IPS-15b (cell line): ENCODE measurements around the gene PLEKHB2.
"Not testable (repeated sequence)": the region's sequence is repeated elsewhere in the genome, so short reads cannot be mapped to it uniquely, and the experiment has no call there.

Experiments
- H3K27me3 ChIP-seq: one replicate; pipeline ENCODE4 v1.6.1; 2013; ENCODE audit warnings: low read length; ENCODE audit not compliant: control insufficient read depth, insufficient read depth
- H3K36me3 ChIP-seq: one replicate; pipeline ENCODE4 v1.6.1; 2013; ENCODE audit warnings: low read length; ENCODE audit not compliant: control insufficient read depth, insufficient read depth
- H3K4me1 ChIP-seq: one replicate; pipeline ENCODE4 v1.6.1; 2013; ENCODE audit warnings: mild to moderate bottlenecking, low read length; ENCODE audit not compliant: control insufficient read depth, insufficient read depth
- H3K4me3 ChIP-seq: one replicate; pipeline ENCODE4 v1.5.1; 2013; ENCODE audit warnings: low read depth, low read length
- H3K9ac ChIP-seq: one replicate; pipeline ENCODE4 v1.6.1; 2013; ENCODE audit warnings: low read depth, mild to moderate bottlenecking, low read length
- H3K9me3 ChIP-seq: one replicate; pipeline ENCODE4 v1.6.1; 2013; ENCODE audit warnings: mild to moderate bottlenecking, low read length; ENCODE audit not compliant: control insufficient read depth, insufficient read depth

PLEKHB2 gene

GRCh38 chr2:131105156-131105949 lies at the start of gene PLEKHB2:
PLEKHB2 (plus strand) TSS chr2:131105336; CDS start chr2:131120942, 15,606 bp downstream.
- no peaks in the 10 kb centered on the region for H3K27me3 ChIP-seq
- H3K4me1 ChIP-seq: peaks cover 10% of the 10 kb centered on the region
- H3K9ac ChIP-seq: peak within 1 kb of the TSS; percentile 87
- peak within 1 kb of the TSS; percentile 93 for H3K4me3 ChIP-seq
- no peaks in the 10 kb centered on the region for H3K9me3 ChIP-seq
- H3K36me3 ChIP-seq: no peaks in the 10 kb centered on the region

- peaks cover 37% of the 10 kb centered on the region for H3K36me3 ChIP-seq
Observed at GRCh38 chr2:131056204-131056931, 48.8 kb upstream of the PLEKHB2 start.

GRCh38 chr2:131056932-131057287 lies 48.2 kb upstream of the PLEKHB2 start:
- H3K9ac ChIP-seq: no peak overlapping the region
- H3K36me3 ChIP-seq: peaks cover 35% of the 10 kb centered on the region
- no peaks in the 10 kb centered on the region for H3K27me3 ChIP-seq

More at GRCh38 chr2:131056204-131056931, 48.8 kb upstream of the PLEKHB2 start:
- no peaks in the 10 kb centered on the region for H3K4me1 ChIP-seq
- no peak overlapping the region for H3K9ac ChIP-seq
- no peaks in the 10 kb centered on the region for H3K27me3 ChIP-seq
- no peak overlapping the region for H3K4me3 ChIP-seq
- no peaks in the 10 kb centered on the region for H3K9me3 ChIP-seq

GRCh38 chr2:131058214-131058843 lies 46.8 kb upstream of the PLEKHB2 start:
- no peaks in the 10 kb centered on the region for H3K4me1 ChIP-seq
- H3K9me3 ChIP-seq: no peaks in the 10 kb centered on the region
- H3K36me3 ChIP-seq: peaks cover 28% of the 10 kb centered on the region
- no peak overlapping the region for H3K9ac ChIP-seq
- H3K27me3 ChIP-seq: no peaks in the 10 kb centered on the region
- H3K4me3 ChIP-seq: no peak overlapping the region

More at GRCh38 chr2:131056932-131057287, 48.2 kb upstream of the PLEKHB2 start:
- H3K9me3 ChIP-seq: no peaks in the 10 kb centered on the region
- H3K4me1 ChIP-seq: no peaks in the 10 kb centered on the region
- no peak overlapping the region for H3K4me3 ChIP-seq

- H3K4me1 ChIP-seq: no peaks in the 10 kb centered on the region
- H3K9ac ChIP-seq: no peak overlapping the region
- H3K9me3 ChIP-seq: no peaks in the 10 kb centered on the region
- H3K4me3 ChIP-seq: no peak overlapping the region
- peaks cover 24% of the 10 kb centered on the region for H3K36me3 ChIP-seq
- no peaks in the 10 kb centered on the region for H3K27me3 ChIP-seq
Observed at GRCh38 chr2:131058920-131059319, 46.2 kb upstream of the PLEKHB2 start.

- H3K9ac ChIP-seq: no peak overlapping the region
- peaks cover 11% of the 10 kb centered on the region for H3K36me3 ChIP-seq
- no peaks in the 10 kb centered on the region for H3K9me3 ChIP-seq
- no peak overlapping the region for H3K4me3 ChIP-seq
- no peaks in the 10 kb centered on the region for H3K27me3 ChIP-seq
- no peaks in the 10 kb centered on the region for H3K4me1 ChIP-seq
Observed at GRCh38 chr2:131063501-131064283, 41.4 kb upstream of the PLEKHB2 start.

- Histone ChIP-seq H3K27me3 (no peaks in the 10 kb centered on the region), H3K4me3 (no peak overlapping the region), H3K9me3 (no peaks in the 10 kb centered on the region), H3K4me1 (no peaks in the 10 kb centered on the region), H3K36me3 (peaks cover 17% of the 10 kb centered on the region), H3K9ac (no peak overlapping the region)
Observed at GRCh38 chr2:131064589-131065512, 40.3 kb upstream of the PLEKHB2 start.

- no peaks in the 10 kb centered on the region for H3K27me3 ChIP-seq
- H3K36me3 ChIP-seq: peaks cover 23% of the 10 kb centered on the region
- no peak overlapping the region for H3K4me3 ChIP-seq
- H3K4me1 ChIP-seq: no peaks in the 10 kb centered on the region
- no peaks in the 10 kb centered on the region for H3K9me3 ChIP-seq
- no peak overlapping the region for H3K9ac ChIP-seq
Observed at GRCh38 chr2:131067465-131068125, 37.5 kb upstream of the PLEKHB2 start.

GRCh38 chr2:131068172-131068571 lies 37.0 kb upstream of the PLEKHB2 start:
- H3K4me3 ChIP-seq, H3K9ac ChIP-seq, H3K4me1 ChIP-seq, H3K27me3 ChIP-seq, H3K9me3 ChIP-seq: not testable (repeated sequence)
- H3K36me3 ChIP-seq: peaks cover 23% of the 10 kb centered on the region

- not testable (repeated sequence) for H3K4me1 ChIP-seq, H3K27me3 ChIP-seq, H3K9me3 ChIP-seq, H3K9ac ChIP-seq, H3K4me3 ChIP-seq
- peaks cover 39% of the 10 kb centered on the region for H3K36me3 ChIP-seq
Observed at GRCh38 chr2:131075578-131075977, 29.6 kb upstream of the PLEKHB2 start.
